SK-N-SH treated with all-trans-retinoic acid at 6 μM for 48 hours (cell line): Measurements from ENCODE around the gene MCU.
A peak's percentile ranks its signal among the peaks of the same experiment; 100 is the strongest.

ENCODE experiments used
- GLIS3 ChIP-seq: fragments of 250-450 bp; sonication (Bioruptor Pico); IDR thresholded peaks from 2 replicates; pipeline ENCODE4 v1.5.0; 2020; ENCODE audit warnings: mild to moderate bottlenecking, moderate library complexity
- OSR1 ChIP-seq: fragments of 250-450 bp; sonication (Bioruptor Pico); IDR thresholded peaks from 2 replicates; pipeline ENCODE4 v1.8.0; 2022; ENCODE audit warnings: moderate library complexity, mild to moderate bottlenecking, inconsistent platforms
- PATZ1 ChIP-seq: fragments of 250-450 bp; sonication (Bioruptor Pico); IDR thresholded peaks from 2 replicates; pipeline ENCODE4 v1.8.0; 2020; ENCODE audit warnings: mild to moderate bottlenecking, moderate library complexity, borderline replicate concordance
- RARB ChIP-seq: fragments of 250-450 bp; sonication (Bioruptor Pico); IDR thresholded peaks from 2 replicates; pipeline ENCODE4 v1.8.0; 2021; ENCODE audit warnings: mild to moderate bottlenecking, moderate library complexity
- TSHZ2 ChIP-seq: fragments of 250-450 bp; sonication (Bioruptor Pico); IDR thresholded peaks from 2 replicates; pipeline ENCODE4 v1.5.0; 2020; ENCODE audit warnings: mild to moderate bottlenecking, moderate library complexity
- ZC3H10 ChIP-seq: fragments of 250-450 bp; sonication (Bioruptor Pico); IDR thresholded peaks from 2 replicates; pipeline ENCODE4 v1.5.1; 2021; ENCODE audit warnings: mild to moderate bottlenecking, moderate library complexity
- ZNF8 ChIP-seq: fragments of 450-650 bp; formaldehyde crosslinking; IDR thresholded peaks from 2 replicates; pipeline ENCODE4 v1.5.0; 2020; ENCODE audit warnings: mild to moderate bottlenecking, moderate library complexity

- TF ChIP-seq ZNF8 (CRISPR knock-in tag) (no peak), RARB (CRISPR knock-in tag) (no peak), TSHZ2 (no peak), OSR1 (CRISPR knock-in tag) (no peak), PATZ1 (CRISPR knock-in tag) (peak; percentile 69; the same call in 1 of the 2 replicates), ZC3H10 (CRISPR knock-in tag) (0 out of 2 replicates have a peak, but pooled peaks have one; percentile 40), GLIS3 (CRISPR knock-in tag) (peak; percentile 93; the same call in 1 of the 2 replicates)
Measured at GRCh38 chr10:72764151-72764550, 72.2 kb downstream of the MCU start.
